Measurements from ENCODE around the gene PTRHD1.

DNA sequence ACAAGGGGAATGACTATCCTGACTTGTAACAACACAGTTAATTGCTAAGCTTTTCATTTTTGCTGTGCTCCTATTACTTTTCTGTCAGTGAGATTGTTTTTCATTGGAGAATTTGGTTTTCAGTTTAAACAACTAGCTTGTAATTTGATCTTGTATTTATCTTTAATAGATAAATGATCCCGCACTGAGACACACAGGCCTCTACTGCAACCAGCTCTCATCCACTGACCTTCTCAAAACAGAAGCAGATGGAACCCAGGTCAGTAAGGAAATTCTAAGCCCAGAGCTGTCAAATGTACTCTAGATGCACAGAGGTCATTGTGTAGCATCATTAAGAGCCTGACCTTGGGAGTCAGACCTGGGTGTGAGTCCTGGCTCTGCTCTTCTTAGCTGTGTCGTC is 30.7 kb downstream of the PTRHD1 start:
- TF ChIP-seq EZH2phosphoT487 (IDR thresholded peaks at IDR 0.05) (no peak), EZH2 (IDR thresholded peaks at IDR 0.05) (no peak)
- TF ChIP-seq, protein P1, sequence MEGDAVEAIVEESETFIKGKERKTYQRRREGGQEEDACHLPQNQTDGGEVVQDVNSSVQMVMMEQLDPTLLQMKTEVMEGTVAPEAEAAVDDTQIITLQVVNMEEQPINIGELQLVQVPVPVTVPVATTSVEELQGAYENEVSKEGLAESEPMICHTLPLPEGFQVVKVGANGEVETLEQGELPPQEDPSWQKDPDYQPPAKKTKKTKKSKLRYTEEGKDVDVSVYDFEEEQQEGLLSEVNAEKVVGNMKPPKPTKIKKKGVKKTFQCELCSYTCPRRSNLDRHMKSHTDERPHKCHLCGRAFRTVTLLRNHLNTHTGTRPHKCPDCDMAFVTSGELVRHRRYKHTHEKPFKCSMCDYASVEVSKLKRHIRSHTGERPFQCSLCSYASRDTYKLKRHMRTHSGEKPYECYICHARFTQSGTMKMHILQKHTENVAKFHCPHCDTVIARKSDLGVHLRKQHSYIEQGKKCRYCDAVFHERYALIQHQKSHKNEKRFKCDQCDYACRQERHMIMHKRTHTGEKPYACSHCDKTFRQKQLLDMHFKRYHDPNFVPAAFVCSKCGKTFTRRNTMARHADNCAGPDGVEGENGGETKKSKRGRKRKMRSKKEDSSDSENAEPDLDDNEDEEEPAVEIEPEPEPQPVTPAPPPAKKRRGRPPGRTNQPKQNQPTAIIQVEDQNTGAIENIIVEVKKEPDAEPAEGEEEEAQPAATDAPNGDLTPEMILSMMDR (IDR thresholded peaks at IDR 0.05), result no peak
